Erythroblast (primary cell): ENCODE data around the gene SETDB2.

Source experiments
- DNase-seq, 2 experiments: peaks; one replicate each; lab custom pipeline; 2025; lab: John Stamatoyannopoulos, UW
- GATA1 ChIP-seq: IDR thresholded peaks from 2 replicates; pipeline ENCODE4 v1.6.1; 2011; ENCODE audit warnings: low read depth, mild to moderate bottlenecking, control low read depth, low read length, moderate library complexity
- POLR2A ChIP-seq: IDR thresholded peaks from 2 replicates; pipeline ENCODE4 v1.6.1; 2011; ENCODE audit warnings: mild to moderate bottlenecking, low read length

SETDB2 gene, protein sequence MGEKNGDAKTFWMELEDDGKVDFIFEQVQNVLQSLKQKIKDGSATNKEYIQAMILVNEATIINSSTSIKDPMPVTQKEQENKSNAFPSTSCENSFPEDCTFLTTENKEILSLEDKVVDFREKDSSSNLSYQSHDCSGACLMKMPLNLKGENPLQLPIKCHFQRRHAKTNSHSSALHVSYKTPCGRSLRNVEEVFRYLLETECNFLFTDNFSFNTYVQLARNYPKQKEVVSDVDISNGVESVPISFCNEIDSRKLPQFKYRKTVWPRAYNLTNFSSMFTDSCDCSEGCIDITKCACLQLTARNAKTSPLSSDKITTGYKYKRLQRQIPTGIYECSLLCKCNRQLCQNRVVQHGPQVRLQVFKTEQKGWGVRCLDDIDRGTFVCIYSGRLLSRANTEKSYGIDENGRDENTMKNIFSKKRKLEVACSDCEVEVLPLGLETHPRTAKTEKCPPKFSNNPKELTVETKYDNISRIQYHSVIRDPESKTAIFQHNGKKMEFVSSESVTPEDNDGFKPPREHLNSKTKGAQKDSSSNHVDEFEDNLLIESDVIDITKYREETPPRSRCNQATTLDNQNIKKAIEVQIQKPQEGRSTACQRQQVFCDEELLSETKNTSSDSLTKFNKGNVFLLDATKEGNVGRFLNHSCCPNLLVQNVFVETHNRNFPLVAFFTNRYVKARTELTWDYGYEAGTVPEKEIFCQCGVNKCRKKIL

DNA sequence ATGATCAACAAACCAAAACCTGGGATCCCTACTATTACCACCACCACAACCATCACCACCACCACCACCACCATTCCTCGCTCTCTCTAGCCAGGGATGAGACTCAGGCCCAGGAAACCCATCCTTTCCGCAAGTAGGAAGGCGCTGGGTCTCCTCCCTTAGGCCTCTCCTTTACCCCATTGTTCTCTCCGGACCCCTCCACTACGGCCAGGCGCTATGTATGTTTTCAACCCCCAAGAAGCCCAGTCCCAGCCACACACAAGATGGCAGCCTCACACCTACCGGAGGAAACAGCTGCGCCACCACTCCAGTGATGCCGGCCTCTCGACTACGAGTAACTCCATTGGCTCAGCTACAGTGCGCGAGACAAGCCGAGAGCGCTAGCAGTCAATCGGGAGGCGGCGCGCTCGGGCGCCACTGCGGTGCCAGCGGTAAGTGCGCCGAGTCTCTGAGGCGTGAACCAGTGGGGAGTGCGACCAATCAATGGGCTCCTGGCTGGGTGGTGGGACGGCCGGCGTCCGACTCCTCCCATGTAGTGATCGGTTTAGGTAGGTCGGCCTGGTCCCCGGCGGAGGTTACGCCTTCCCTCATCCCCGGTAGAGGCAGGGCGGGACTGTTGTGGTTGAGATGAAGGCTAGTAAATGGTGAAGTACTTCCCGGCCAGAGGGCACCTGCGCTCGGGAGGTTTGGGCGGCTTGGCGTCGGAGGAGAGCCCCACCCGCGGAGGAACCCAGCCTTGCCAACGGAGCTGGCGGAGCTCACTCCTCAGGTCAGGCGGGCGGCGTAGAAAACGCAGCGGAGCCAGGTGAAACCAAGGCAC is at the start of gene SETDB2, which contains the start of gene CAB39L:
SETDB2 (plus strand) TSS at position 571 of the 820 bp plus-strand sequence. CDS start 7,620 bp downstream, outside the sequence.
CAB39L (minus strand) TSS at position 361 of the 820 bp plus-strand sequence. CDS start 61,154 bp downstream, outside the sequence.
- peak; percentile 91 for TF ChIP-seq POLR2A
- TF ChIP-seq GATA1: no peak
- DNase-seq: peak; percentile 99

DNA sequence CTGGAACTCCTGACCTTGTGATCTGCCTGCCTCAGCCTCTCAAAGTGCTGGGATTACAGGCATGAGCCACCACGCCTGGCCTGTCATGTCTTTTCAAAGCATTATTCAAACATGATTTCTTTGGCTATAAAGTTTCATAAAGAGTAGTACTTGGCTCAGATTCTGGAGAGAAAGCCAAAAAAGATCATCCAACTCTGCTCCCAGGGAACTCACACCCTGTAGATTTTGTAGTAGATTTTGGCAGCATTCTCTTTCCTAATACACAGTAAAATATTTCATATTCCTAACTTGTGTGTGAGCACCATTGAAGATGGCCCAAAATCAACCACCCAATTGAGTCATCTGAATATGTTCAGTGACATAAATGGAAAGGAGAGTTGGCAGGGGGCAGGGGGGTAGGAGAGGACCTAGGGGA is 48.6 kb upstream of the SETDB2 start:
- TF ChIP-seq POLR2A: no peak
- no peak for TF ChIP-seq GATA1
- no peak for DNase-seq

DNA sequence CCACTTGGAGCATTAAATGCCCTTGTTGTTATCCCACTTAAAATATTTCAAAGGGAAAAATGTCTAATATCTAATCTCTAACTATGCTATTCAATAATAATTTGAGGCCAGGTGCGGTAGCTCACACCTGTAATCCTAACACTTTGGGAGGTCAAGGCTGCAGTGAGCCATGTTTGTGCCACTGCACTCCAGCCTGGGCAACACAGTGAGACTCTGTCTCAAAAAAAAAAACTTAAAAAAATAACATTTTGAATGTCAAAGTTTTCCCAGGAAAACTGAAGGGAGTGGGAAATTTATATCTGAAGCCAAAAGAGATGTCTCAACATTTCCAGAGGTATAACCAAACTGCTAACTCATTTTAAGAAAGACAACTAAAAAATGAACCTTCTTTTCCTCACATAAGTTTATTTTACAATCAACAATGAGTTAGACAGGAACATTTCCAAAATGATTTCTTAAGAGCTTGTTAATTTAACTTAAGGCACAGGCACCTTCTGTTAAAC is 48.1 kb upstream of the SETDB2 start:
- no peak for DNase-seq
- TF ChIP-seq GATA1: no peak
- no peak for TF ChIP-seq POLR2A

DNA sequence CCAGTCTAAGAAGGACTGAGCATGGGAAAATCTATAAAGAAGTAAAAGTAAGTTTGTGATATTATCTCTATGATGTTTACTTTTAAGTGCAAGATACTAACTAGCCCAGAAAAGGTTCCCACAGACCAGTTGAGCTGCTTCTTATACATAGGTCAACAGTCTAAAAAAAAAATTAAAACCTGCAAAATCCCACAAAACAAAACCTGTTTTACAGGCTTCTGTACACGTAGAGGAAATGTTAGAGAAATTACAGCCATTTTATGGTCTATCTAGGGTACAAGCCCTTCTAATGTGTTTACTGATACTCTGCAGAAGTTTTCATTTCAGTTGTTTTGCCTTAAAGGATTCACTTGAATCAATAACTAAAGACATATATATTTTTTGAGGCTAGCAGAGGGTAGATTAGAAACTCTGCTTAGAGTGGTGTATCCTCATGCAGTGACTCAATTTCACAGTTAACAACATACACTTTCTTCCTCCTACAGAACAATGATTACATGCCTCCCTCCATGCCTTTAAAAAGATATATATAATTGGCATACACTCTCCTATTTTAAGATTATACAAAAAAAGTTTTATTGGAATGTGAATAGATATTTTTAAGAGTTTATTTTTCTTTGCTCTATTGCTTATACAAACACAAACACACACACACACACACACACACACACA is 44.1 kb upstream of the SETDB2 start:
- DNase-seq: no peak
- TF ChIP-seq POLR2A (no peak), GATA1 (no peak)

DNA sequence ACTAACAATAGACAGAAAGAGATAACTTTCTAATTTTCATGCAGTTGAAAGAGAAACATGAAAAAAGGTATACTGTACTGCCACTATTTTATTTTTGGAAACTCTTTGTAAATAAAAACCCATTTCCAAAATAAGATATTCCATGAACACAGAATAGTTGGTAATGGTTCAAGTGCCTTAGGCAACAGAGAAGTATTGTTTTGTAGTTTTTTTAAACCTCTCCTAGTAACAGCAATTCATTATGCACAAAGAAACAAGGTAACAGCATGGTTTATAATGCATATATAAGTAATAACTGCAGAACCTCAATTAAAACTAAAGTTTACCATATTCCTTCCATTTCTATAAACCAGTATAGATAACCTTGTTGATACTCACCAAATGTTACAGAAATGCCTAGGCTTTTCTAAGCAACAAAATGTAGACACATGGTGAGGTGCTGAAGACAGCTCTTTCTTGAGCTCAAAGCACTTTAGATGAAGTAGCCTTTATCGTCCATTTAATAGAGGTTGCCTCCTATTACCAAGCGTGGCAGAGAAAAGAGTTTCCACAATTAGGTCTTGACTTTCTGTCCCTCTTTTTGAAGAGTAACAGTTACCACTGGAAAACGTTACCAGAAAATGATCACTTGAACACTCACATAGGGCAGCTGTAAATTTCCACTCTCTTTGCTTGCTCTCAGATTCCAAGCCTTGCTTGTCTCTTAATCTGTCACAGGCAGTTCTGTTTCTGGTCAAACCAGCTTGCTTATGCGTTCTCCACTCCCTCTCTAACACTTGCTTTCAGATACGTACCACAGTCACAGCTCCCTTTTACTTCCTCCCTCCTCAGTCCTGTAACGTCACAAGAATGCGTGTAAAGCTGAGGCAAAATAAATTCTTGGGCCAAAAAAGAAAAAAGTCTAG is 43.1 kb upstream of the SETDB2 start:
- DNase-seq: peak; percentile 60 to 83

DNA sequence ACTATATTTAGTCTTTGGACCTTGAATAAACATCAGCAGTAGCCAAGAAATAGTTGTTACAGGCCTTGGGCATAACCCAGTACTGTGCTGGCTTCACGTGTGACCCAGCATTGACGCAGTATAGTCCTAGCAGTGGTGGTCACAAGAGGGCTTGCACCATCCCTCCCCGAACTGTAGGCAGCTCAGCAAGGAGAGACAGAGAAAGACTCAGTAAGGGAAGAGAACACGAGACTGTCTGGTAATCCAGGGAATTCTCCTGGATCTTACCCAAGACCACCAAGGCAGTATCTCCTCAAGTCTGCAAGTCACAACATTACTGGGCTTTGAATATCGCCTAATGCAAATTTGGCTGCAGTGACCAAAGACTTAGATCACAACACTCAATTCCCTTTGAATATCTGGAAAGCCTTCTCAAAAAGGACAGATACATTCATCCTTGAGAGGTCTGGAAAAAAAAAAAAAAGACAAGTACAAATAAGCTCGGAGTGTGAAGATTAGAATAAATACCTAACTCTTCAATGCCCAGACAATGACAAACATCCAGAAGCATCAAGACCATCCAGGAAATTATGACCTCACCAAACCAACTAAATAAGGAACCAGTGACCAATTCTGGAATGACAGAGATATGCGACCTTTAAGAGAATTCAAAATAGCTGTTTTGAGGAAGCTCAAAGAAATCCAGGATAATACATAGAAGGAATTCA is 39.9 kb upstream of the SETDB2 start:
- no peak for TF ChIP-seq POLR2A
- TF ChIP-seq GATA1: no peak
- DNase-seq: no peak

More for the DNA sequence above, 43.1 kb upstream of the SETDB2 start:
- TF ChIP-seq GATA1 (no peak), POLR2A (peak; percentile 60)

DNA sequence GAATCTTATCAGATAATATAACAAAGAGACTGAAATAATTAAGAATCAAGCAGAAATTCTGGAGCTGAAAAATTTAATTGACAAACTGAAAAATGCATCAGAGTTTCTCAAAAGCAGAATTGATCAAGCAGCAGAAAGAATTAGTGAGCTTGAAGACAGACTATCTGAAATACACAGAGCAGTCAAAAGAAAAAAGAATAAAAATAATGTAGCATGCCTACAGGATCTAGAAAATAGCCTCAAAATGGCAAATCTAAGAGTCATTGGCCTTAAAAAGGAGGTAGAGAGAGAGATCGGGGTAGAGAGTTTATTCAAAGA is 39.4 kb upstream of the SETDB2 start:
- peak in 1 of 2 experiments; percentile 9 for DNase-seq
- no peak for TF ChIP-seq POLR2A
- no peak for TF ChIP-seq GATA1

DNA sequence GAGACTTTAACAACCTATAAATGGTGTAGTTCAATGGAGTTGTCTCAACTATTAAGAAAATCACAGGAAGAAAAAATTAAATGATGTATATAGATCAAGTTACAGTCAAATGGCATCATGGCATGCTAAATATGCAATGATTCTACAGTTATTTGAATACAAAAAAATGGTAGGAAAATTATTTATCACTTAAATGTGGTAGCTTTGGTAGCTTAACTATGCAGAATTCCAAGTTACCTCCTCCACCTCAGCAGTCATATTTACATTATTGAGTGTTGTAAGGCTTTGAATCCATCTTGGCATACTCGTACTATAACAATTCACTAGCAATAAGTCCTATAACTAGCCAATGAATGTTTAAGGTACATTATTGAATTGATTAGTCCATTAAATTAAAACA is 37.0 kb upstream of the SETDB2 start:
- no peak for DNase-seq
- TF ChIP-seq GATA1 (no peak), POLR2A (no peak)

DNA sequence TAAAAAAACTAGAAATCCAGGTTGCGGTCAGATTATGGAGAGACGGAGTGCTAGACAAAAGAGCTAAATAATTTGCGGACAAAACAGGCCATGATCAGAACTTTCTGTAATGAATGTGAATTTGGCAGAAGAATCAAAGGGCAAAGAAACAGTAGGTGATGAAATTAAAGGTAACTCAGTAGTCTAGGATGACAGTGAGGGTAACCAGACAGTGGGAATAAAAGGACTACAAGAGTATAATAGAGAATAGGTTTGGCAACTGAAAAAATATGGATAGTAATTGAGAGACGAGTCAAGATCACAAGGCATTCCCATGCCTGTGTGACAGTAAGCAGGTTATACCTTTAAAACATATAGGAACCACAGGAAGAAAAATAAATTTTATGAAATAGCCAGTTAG is 36.1 kb upstream of the SETDB2 start:
- TF ChIP-seq GATA1: no peak
- no peak for TF ChIP-seq POLR2A
- DNase-seq: no peak

DNA sequence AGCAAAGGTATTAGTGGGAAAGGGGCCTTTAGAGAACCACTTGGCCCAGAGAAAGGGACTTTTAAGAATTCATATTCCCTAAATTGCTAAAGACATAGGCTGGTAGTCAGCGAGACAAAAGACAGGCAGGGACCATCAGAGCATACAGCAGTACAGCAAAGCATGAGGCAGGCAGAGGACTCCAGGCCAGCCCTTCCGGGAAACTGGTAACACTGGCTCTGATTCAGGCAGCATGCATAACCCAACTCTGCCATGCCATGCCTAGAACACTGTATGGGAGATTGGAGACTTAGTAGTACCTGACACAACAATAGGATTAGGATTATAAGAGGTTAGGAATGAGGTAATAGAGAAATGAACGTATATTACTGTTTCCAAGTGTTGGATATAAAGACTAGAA is 35.1 kb upstream of the SETDB2 start:
- DNase-seq: no peak
- TF ChIP-seq POLR2A (no peak), GATA1 (no peak)

DNA sequence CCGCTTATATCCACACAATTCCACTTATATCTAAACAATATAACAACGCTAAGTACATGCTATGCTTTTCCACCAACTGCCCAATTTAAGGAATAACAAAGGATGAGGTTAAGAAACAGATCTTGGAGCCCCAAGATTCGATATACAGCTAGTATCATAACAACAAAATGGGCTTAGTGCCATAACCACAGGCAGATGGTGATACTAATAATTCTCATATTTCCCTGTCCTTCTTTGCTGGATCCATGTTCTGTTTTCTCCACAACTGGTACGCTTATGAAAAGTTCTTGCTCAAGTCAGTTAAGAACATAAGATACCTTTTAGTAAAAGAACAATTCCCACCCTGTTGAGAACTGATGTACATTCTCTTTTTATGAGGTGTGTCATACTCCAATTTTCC is 34.1 kb upstream of the SETDB2 start:
- no peak for TF ChIP-seq GATA1
- peak in 1 of 2 experiments; percentile 8 for DNase-seq
